HG03175 (cell line): ENCODE results near the gene KCNJ5.
"Not testable (repeated sequence)": the region's sequence is repeated elsewhere in the genome, so short reads cannot be mapped to it uniquely, and the experiment has no call there.

ENCODE experiments used
- ATAC-seq: cut with Tn5 transposase; IDR thresholded peaks from one replicate; pipeline ENCODE4 v1.9.1; 2021; ENCODE audit warnings: mild to moderate bottlenecking, moderate library complexity; ENCODE audit not compliant: unreplicated experiment

KCNJ5 gene

DNA sequence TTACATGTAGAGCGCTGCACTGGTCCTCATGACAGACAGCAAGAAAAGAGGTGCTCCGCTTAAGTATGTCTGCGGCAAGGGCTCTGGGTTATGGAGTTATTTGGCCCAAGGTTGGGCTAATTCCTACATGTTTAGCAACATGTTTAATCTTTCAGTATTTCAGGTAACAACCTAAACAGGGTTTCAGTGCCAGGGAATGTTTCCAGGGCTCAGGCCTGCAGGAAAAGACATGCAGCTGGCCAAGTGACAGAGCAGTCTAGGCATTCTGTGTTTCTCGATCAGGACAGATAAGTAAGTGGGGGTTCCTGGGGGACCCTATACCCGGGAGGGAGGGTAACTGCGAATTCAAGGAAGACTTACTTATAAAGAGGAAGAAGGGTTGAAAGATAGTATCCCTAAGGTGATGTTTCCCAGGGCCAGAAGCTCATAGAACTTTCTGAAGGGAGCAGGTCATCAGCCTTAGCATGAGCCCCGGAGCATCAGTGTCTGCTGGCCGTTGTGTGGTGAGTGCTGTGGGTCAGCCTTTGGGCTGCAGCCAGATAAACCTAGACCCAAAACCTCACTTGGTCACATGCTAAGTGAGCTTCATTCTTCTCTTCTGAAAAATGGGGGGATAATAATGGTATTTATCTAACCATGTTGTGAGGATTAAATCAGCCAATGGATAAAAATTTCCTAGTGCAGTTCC lies 18.4 kb downstream of the KCNJ5 start:
- ATAC-seq: no peak

DNA sequence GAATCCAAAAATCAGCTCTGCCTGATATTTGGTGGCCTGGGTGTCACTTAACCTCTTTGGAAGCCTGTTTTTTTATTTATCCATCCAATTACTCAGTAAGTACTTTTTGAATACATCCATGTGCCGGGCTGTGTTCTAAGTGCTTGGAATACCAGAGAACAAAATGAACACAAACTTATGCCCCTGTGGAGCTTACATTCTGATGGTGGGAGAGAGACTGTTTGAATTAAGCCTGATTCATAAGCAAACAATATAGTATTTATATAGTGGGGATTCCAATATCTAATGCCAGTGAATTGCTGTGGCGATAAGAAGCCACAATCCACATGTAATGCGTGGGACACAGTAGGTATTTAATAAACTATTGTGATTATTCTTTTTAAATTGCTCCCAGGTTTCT lies 19.4 kb downstream of the KCNJ5 start:
- no peak for ATAC-seq

DNA sequence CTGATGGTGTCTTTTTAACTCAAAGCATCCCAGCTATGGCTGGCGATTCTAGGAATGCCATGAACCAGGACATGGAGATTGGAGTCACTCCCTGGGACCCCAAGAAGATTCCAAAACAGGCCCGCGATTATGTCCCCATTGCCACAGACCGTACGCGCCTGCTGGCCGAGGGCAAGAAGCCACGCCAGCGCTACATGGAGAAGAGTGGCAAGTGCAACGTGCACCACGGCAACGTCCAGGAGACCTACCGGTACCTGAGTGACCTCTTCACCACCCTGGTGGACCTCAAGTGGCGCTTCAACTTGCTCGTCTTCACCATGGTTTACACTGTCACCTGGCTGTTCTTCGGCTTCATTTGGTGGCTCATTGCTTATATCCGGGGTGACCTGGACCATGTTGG lies 20.1 kb downstream of the KCNJ5 start:
- ATAC-seq: no peak

DNA sequence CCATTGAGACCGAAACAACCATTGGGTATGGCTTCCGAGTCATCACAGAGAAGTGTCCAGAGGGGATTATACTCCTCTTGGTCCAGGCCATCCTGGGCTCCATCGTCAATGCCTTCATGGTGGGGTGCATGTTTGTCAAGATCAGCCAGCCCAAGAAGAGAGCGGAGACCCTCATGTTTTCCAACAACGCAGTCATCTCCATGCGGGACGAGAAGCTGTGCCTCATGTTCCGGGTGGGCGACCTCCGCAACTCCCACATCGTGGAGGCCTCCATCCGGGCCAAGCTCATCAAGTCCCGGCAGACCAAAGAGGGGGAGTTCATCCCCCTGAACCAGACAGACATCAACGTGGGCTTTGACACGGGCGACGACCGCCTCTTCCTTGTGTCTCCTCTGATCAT lies 20.5 kb downstream of the KCNJ5 start:
- ATAC-seq: no peak

DNA sequence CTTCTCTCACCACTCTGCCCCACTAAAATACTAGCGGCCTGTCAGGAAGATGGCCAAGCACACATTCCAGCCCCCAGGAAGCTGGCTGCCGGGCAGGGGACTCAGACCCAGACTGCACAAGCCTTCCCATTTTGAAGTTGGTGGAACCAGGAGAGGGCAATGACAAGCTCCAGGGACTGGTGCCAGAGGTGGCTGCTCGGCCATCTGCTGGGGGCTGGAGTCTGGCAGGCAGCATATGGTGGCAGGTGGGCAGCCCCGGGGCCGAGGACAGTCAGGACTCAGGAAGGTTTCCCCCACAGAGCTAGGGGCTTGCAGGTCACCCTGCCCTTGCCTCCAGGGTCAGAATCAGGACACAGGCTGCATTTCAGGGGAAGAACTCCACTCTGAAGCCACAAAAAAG lies 22.6 kb downstream of the KCNJ5 start:
- ATAC-seq: no peak

DNA sequence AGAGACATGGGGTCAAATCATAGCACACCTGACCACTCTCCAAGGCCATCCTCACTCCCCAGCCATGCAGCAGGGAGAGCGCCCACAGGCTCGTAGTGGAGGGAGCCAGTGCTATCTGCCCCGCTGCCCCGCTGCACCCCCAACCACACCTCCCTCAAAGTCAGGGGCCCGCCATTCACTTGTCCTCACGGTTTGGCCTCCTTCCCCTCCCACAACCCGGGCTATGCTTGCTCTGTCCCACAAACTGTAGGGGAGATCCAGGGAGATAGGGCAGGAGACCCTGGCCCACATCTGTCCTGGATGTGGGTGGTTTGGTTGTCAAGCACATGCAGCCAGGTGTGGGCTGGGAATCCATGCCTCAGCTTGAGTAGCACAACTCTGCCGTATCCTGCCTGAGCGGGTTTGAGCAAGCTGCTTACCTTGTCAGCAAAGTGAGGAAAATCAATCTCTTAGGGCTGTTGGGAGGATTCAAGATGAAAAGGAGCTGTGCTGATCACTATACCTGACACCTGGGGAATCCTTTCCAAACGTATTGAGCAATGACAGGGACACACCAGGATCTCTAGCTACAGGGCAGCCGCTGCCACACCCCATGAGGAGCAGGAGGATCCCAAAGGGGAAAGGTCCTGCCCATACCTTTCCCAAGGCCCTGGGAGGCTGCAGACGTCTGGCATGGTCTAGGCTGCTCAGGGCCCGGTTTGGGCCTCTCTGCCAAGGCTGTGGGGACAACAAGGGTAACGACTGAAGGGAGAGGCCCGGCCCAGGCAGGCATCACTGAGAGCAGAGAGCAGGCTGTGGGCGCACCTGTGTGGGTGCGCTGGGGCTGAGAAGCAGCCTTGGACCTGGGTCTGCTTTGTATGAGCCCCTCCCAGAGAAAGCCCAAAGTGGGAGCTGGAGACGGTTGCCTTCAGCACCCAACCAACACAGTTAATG lies 23.3 kb downstream of the KCNJ5 start:
- ATAC-seq: no peak

DNA sequence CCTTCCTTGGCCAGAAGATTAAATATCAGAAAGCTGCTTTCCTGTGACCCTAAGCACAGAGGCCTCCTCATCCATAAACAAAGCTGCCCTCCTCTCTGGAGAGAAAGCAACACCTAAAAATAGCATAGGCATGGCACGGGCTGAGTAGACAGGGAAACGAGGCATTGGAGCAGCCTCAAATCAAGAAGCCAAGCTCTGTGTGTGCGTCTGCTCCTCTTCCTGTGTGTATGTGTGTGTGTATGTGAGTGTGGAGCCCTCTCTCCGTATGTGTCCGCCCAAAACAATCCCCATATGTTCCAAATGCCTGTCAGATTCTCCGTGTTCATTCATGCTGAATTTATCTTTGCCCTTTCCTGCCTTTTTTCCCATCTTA lies 24.0 kb downstream of the KCNJ5 start:
- no peak for ATAC-seq

DNA sequence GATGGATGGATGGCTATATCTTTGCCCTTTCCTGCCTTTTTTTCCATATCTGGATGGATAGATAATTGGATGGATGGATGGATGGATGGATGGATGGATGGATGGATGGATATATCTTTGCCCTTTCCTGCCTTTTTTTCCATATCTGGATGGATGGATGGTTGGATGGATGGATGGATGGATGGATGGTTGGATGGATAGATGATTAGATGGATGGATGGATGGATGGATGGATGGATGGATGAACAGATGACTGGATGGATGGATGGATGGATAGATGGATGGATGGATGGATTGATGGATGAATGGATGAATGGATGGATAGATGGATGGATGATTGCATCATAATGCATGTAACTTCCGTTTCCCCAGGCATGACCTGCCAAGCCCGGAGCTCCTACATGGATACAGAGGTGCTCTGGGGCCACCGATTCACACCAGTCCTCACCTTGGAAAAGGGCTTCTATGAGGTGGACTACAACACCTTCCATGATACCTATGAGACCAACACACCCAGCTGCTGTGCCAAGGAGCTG lies 24.9 kb downstream of the KCNJ5 start:
- ATAC-seq: no peak

DNA sequence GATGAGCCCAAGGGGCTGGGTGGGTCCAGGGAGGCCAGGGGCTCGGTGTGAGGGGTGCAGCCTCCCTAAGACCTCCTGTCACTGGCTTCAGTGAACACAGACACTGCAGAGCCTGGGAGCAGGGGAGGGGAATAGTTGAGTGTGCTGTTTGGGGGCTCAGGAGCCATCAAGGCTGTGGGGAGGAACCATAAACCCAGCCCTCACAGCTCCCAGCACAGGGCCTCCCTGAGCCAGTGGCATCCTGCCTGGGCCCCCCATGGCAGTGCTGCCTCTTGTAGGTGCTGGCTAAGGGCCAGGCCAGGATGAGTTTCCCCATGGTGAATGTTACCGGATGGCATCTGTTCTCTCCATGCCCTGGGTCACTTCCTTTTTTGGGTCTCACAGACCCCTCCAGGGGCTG lies 25.5 kb downstream of the KCNJ5 start:
- no peak for ATAC-seq

DNA sequence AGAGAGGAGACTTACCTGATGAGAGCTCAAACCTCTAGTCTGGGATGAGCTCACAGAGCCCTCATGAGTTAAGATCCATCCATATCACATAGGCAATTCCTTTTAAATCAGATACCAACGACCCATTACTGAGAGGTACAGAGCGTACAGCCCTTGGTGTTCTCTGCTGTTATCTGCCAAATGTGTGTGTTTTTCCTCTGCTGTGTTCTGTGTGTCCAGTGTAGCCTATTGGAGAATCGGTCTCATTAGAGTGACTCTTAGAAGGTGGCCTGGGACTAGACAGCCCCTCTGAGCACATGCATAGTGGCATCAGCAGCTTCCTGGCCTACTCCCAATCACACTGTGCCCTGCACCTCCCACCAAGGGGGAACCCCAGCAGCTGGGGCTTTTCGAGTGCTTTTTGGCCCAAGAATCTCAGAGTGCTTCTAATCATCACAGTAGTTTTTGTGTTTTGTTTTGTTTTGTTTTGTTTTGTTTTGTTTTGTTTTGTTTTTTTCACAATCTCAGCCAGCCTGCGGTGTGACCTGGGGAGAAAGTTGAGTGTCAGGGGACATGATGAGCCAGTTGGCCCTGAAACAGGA lies 26.1 kb downstream of the KCNJ5 start:
- ATAC-seq: no peak

DNA sequence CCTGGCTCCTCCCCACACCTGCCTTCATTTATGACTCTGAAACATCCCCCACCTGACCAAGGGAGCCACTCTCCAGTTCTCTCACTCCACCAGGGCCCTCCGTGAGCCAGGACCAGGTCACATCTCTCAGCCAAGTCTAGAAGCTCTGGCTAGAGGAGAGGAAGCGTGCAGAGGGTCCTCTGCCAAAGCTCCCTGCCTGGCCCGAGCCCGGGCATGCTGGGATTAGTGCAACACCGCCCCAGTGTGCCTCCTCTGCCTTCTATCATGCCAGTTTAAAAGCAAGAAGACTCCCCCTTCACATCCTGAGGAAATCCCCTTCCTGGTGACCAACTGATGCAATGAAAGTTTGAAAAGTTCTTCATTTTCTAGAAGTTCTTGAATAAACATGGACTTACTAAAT lies 28.1 kb downstream of the KCNJ5 start:
- ATAC-seq: no peak

DNA sequence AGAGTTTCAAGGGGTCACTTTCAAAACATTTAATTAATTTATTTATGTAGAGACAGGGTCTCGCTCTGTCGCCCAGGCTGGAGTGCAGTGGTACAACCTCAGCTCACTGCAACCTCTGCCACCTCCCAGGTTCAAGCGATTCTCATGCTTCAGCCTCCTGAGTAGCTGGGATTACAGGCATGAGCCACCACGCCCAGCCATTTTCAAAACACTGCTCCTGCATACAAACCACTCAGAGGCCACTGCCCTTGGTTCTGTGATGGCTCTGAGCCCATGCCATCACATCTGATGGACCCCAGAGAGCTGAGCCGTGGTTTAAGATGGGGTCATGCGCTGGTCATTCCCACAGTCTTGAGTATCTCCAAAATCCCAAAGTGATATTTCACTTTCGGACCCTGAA lies 28.5 kb downstream of the KCNJ5 start:
- not testable (repeated sequence) for ATAC-seq

DNA sequence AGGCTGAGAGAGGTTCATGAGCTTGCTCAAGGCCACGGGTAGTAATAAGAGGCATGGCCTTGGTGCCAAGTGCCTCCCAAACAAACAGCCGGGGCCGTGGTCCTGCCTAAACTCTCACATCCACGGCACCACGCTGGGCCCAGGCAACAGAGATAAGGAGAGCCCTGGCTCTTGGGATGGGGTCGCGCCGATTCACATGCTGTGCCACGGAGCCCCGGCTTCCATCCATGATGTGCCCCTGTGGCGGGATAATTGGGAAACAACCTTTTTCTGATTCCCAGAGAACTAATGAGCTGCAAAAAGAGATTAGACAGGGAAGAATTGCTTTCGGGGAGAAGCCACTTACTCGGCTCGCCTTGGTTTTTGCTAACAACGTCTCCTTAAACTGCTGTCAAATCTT lies 29.5 kb downstream of the KCNJ5 start:
- no peak for ATAC-seq

DNA sequence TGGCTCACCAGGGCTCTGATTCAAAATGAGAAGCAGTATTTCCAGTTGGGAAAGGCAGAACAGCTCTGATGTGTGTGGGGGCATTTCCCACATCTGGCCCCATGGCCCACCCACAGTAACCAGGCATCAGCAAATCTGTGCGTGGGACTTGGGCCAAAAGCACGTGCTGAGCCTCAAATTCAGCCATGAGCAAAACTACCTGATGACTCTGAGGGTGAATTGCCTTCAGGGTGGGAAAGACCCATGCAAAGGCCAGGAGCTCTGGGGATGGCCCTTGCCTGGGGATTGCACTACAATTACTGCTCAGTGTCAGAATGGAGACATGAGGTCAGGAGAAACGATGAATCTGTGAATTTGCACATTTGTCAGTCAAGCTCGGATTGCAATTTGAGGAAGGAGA lies 30.6 kb downstream of the KCNJ5 start:
- ATAC-seq: no peak

DNA sequence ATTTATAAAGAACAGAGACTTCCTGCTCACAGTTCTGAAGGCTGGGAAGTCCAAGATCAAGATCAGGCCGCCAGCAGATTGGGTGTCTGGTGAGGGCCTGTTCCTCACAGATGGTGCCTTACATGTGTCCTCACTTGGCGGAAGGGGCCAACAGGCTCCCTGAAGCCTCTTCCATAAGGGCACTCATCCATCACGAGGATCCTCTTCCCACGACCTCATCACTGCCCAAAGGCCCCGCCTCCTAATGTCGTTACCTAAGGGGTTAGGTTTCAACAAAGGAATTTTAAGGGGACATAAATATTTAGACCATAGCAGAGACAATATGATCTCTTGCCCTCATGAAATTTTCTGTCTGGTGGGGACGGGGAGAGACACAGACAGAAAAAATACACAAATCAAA lies 32.9 kb downstream of the KCNJ5 start:
- no peak for ATAC-seq

DNA sequence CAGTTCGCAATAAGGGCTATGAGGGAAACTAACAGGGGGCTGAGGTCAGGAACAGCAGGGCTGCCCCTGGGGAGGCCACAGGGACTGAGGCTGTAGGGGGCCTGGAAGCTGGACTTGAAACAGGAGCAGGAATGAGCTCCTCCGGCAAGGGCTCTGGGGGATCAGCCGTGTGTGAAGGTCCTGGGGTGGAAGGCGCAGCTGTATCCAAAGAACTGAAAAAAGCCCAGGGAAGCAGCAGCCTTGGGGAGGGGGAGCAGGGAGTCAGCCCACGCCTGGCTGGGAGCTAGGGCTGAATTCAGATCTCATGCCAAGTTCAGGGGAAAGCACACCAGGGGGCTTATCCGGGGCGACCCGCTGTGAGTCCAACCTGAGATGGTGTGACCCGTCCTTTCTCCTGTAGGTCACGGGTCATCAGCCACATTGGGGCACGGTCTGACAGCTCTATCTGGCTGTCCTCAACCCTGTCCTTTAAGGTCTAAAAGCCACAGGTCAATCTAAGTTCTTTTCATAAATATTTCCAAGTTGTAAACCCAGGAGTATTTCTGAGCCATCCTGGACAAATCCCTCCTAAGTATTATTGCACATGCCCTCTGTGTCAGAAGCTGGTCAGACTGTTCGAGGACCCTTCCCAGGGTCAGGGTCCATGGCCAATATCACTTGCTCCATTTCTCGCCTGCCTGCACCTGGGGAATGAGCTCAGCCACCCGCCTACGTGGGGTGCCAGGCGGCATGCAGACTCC lies 33.5 kb downstream of the KCNJ5 start:
- no peak for ATAC-seq

DNA sequence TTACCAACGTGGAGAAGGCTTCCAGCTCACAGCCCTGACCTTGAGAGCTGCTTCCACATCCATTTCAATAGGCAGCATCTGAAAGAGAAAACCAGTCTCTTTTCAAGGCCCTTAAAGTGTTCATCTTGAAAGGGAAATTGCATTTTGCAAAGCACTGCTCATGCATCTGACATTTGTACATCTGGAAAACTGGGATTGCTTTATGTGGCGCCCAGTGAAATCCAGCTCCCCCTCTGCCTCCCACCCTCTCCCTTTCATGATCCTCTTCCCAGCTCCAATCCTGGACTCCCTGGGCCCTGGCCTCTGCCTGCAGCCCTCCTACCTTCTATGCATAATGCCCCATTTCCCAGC lies 34.1 kb downstream of the KCNJ5 start:
- no peak for ATAC-seq

DNA sequence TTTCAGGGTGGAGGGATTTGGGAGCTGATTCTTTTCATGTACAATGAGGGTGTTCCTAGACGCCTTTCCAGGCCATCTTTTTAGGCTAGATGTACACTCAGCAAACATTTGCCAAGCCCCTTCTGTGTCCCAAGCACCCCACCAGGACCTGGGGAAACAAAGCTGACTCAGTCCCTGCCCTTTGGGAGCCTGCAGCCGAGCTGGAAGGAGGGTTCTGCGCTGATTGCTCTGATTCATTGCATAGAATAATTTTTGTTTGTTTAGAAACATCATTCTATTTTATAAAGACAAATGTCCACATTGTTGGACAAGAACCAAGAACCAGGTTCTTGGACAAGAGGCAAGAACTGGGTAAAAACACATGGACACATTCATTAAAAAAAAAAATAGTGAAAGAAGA lies 34.8 kb downstream of the KCNJ5 start:
- ATAC-seq: no peak

DNA sequence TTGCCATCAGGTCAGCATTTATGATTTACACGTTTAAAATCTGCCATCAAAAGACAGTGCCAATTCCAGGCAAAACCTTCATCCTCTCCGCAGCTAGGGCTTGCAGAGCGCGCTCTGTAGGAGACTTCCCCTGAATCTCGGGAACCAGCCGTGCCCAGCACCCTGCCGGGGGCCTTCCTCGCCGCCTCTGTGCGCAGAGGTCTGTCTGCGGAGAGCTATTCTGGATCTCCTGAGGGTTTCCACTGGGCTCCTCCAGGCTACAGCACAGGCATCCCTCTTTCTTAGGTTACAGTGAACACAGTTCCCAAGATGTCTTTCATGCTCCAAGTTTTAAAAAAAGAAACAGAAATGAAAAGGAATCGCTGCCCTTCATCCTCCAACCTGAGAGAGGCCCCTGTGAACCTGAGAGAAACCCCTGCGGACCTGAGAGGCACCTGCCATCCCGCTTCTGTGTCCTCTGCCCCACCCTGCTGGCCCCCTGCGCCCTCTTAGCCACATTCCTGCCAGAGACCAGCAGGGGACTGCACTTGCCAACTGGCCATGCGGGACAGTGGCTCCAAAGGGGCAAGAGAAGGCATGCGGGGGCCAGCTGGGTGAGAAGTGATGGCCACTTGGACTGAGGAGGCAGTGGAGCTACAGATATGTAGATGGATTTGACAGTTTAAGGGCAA lies 35.4 kb downstream of the KCNJ5 start:
- no peak for ATAC-seq

DNA sequence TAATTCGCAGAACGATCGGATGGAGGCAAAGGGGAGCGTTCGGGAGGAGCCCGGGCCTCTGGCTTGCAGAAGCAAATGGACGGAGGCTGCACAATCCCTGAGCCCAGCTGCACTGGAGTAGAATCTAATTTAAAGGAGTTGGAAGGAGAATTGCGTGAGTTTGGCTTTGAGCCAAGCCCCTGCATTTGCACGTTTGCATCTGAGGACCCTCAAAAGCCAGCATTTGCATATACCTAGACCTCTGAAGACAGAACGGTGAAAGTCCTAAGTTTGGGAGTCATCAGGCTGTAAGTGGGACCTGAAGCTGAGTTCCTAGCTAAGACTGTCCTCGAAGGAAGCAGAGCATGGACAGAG lies 35.9 kb downstream of the KCNJ5 start:
- no peak for ATAC-seq
